Hematopoietic multipotent progenitor cell treated with erythropoietin and hydrocortisone succinate and interleukin-3 and kit ligand, for 6 days (in vitro differentiated cells): Measurements from ENCODE around the gene ADISSP.

Experiments used
- DNase-seq: peaks from one replicate; pipeline ENCODE4 v3.0.0-alpha.2; 2015

ADISSP gene

GRCh38 chr20:3710703-3711483 lies 56.7 kb downstream of the ADISSP start:
- peak; percentile 72 for DNase-seq

- no peak for DNase-seq
Observed at GRCh38 chr20:3710011-3710466, 57.5 kb downstream of the ADISSP start.

GRCh38 chr20:3707508-3707899 lies 60.0 kb downstream of the ADISSP start:
- DNase-seq: no peak

GRCh38 chr20:3706774-3707507 lies 60.6 kb downstream of the ADISSP start:
- DNase-seq: no peak

- no peak for DNase-seq
Observed at GRCh38 chr20:3705970-3706739, 61.4 kb downstream of the ADISSP start.

GRCh38 chr20:3705491-3705969 lies 62.0 kb downstream of the ADISSP start:
- DNase-seq: no peak

GRCh38 chr20:3704087-3704486 lies 63.5 kb downstream of the ADISSP start:
- no peak for DNase-seq
